Colonic mucosa (tissue), 4 donors: ENCODE results near the gene ULBP2. TPM values are rescaled to one million over a fixed set of nuclear protein-coding genes. Genes with fewer than 3 reads are reported as not detected.

Experiments used
- DNase-seq: peaks from one replicate; pipeline ENCODE4 v3.0.0-alpha.2; 2020
- H3K27ac ChIP-seq: fragments of 200-600 bp; one replicate; pipeline ENCODE4 v1.8.0; 2021
- H3K27me3 ChIP-seq: fragments of 200-600 bp; one replicate; pipeline ENCODE4 v1.8.0; 2021
- H3K36me3 ChIP-seq: fragments of 200-600 bp; one replicate; pipeline ENCODE4 v1.8.0; 2021
- H3K4me1 ChIP-seq: fragments of 200-600 bp; one replicate; pipeline ENCODE4 v1.8.0; 2021; ENCODE audit warnings: mild to moderate bottlenecking
- H3K4me3 ChIP-seq: fragments of 200-600 bp; one replicate; pipeline ENCODE4 v1.8.0; 2021
- H3K9ac ChIP-seq, 2 donors: one replicate each; pipeline ENCODE4 v1.7.0; 2013; ENCODE audit warnings: control low read depth in 2 of 2, low read depth in 2 of 2, low read length in 2 of 2
- H3K9me3 ChIP-seq: fragments of 200-600 bp; one replicate; pipeline ENCODE4 v1.8.0; 2021
- intact Hi-C: fragments of 100-400 bp; cut with DNase I; formaldehyde crosslinking; loops from one replicate; pipeline ENCODE4 v1.14.1; 2022
- total RNA-seq, 2 donors: library from RNA; stranded (reverse); fragmentation: NEBNext Ultra II Directional in 1 of 2; extraction: Animal tissue kit (Norgen Biotek cat#: 25700) in 1 of 2; gene quantifications; one replicate each; pipeline ENCODE4 v1.2.1, GENCODE V29; 2021
- TF ChIP-seq, protein P1 (sequence below): fragments of 200-600 bp; IDR thresholded peaks from one replicate; pipeline ENCODE4 v1.8.0; 2022; ENCODE audit warnings: antibody characterized with exemption, mild to moderate bottlenecking
- donor health status: healthy.
- donor health status: DM: no; HTN: no; CAD: no.
- donor health status: DM: no; HTN: no; CAD: no.

Gene ULBP2
- total RNA-seq, 2 donors from 2014 or later: 0.19 to 0.47 TPM

DNA sequence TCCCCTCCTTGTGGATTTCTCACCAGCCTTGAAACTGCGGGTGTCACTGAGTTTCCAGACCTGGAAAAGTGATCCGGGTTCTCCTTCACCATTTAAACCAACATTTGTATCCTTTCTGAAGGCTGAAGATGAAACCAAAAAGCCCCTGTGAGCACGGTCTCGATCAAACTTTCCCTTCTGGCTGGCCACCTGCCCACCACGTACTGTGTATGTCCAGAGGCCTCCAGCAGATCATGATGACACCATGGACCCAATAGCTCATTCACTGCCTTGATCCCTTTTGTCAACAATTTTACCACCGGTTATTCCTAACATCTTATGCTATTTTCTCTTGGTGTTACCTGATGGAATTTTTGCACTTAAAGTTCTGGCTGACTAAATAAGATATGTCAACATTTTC lies 37.5 kb downstream of the ULBP2 start:
- Histone ChIP-seq H3K36me3 (no peaks in the 10 kb centered on the region), H3K4me3 (no peak overlapping the region), H3K9ac (no peak overlapping the region), H3K27ac (no peak overlapping the region), H3K9me3 (no peaks in the 10 kb centered on the region), H3K27me3 (peaks cover 17% of the 10 kb centered on the region), H3K4me1 (no peaks in the 10 kb centered on the region)
- TF ChIP-seq, protein P1, sequence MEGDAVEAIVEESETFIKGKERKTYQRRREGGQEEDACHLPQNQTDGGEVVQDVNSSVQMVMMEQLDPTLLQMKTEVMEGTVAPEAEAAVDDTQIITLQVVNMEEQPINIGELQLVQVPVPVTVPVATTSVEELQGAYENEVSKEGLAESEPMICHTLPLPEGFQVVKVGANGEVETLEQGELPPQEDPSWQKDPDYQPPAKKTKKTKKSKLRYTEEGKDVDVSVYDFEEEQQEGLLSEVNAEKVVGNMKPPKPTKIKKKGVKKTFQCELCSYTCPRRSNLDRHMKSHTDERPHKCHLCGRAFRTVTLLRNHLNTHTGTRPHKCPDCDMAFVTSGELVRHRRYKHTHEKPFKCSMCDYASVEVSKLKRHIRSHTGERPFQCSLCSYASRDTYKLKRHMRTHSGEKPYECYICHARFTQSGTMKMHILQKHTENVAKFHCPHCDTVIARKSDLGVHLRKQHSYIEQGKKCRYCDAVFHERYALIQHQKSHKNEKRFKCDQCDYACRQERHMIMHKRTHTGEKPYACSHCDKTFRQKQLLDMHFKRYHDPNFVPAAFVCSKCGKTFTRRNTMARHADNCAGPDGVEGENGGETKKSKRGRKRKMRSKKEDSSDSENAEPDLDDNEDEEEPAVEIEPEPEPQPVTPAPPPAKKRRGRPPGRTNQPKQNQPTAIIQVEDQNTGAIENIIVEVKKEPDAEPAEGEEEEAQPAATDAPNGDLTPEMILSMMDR: no peak
- no peak for DNase-seq
- intact Hi-C loops: no loop called here

DNA sequence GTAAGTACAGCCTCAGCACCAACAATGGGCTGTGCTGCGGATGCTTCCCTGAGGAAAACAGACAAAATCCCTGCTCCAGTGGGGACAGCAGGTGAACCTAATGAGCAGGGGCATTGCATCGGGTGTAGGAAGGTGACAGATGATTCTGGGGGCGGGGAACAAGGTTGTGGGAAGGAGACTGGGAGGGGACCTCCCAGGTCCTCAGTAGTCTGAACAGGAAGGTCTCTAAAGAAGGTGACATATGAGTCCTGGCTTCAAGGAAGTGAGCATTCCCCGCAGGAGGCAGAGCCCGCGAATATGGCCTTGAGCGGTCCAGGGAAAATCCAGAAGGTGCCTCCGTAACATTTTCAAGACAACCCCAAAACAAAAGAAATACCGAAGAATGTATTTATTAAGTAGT lies 41.3 kb downstream of the ULBP2 start:
- TF ChIP-seq, protein P1: no peak
- Histone ChIP-seq H3K27ac (no peak overlapping the region), H3K36me3 (no peaks in the 10 kb centered on the region), H3K27me3 (peaks cover 54% of the 10 kb centered on the region), H3K9me3 (no peaks in the 10 kb centered on the region), H3K9ac (no peak overlapping the region), H3K4me1 (no peaks in the 10 kb centered on the region), H3K4me3 (no peak overlapping the region)
- no peak for DNase-seq
- intact Hi-C loops: no loop called here

DNA sequence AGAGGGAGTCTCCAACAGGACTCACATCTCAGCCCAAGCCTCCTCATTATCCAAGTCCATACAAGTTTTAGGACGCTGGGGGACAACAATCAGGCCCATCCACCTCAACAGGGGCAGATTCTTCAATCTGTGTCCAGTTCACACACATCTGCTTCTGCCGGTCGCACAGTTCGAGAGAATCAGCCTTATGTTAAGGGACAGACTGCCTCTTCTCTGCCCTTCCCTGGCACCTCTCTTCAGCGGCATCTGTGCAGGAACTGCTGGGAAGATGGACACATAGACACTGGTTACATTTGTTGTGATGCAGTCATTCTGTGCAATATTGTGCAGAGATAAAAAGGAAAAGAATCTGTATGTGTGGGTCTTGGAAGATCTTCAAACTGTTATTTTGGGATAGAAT lies 43.0 kb downstream of the ULBP2 start:
- no peak overlapping the region for H3K9ac ChIP-seq
- no peak for DNase-seq
- intact Hi-C loops: no loop called here
- TF ChIP-seq, protein P1: no peak
- no peaks in the 10 kb centered on the region for H3K4me1 ChIP-seq
- no peak overlapping the region for H3K4me3 ChIP-seq
- no peak overlapping the region for H3K27ac ChIP-seq
- H3K27me3 ChIP-seq: peaks cover 71% of the 10 kb centered on the region
- H3K9me3 ChIP-seq: no peaks in the 10 kb centered on the region
- no peaks in the 10 kb centered on the region for H3K36me3 ChIP-seq

DNA sequence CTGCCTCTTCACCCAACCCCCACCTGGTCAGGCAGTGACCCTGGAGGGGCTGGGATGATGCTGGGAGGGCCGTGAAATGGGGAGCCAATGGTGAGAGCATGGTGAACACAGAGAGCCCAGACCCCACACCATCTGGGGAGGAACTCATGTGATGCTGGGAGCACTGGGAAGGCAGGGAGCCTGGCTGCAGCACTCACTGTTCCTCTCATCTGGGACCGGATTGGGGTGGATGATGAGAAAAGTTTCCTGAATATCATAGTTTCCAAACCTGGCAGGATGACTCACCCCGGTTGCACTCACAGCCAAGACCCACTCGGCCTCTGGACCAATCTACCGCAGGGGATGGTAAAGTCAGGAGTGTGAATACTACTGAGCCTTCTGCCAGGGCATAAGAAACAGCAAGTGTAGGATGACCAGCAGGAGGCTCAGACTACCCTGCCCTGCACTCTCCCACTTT lies 43.7 kb downstream of the ULBP2 start:
- no peak for DNase-seq
- H3K27me3 ChIP-seq: peaks cover 78% of the 10 kb centered on the region
- intact Hi-C loops: no loop called here
- no peak overlapping the region for H3K27ac ChIP-seq
- no peak overlapping the region for H3K4me3 ChIP-seq
- no peak overlapping the region for H3K9ac ChIP-seq
- H3K4me1 ChIP-seq: no peaks in the 10 kb centered on the region
- TF ChIP-seq, protein P1: no peak
- no peaks in the 10 kb centered on the region for H3K36me3 ChIP-seq
- H3K9me3 ChIP-seq: no peaks in the 10 kb centered on the region

DNA sequence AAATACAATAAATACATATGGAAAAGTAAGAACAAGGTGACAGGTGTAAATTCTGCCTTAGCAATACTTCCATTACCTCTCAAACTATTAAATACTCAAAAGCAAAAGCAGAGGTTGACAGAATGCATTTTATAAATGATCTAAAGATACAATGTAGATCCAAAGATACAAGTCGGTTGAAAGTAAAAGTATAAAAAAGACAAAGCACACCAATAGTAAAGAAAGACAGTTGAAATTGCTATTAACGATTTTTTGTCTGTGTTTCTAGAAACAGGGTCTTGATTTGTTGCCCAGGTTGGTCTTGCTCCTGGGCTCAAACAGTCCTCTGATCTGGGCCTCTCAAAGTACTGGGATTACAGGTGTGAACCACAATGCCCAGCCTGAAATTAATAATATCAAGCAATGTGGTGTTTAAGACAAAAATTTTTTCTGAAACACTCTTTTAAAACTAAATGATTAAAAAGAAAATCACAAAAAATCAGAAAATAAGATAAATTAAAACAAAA lies 45.8 kb downstream of the ULBP2 start:
- H3K4me1 ChIP-seq: peaks cover 4% of the 10 kb centered on the region
- no peaks in the 10 kb centered on the region for H3K9me3 ChIP-seq
- H3K27ac ChIP-seq: no peak overlapping the region
- no peak overlapping the region for H3K9ac ChIP-seq
- H3K4me3 ChIP-seq: no peak overlapping the region
- H3K36me3 ChIP-seq: no peaks in the 10 kb centered on the region
- TF ChIP-seq, protein P1: no peak
- DNase-seq: no peak
- intact Hi-C loops: no loop called here
- H3K27me3 ChIP-seq: peaks cover 90% of the 10 kb centered on the region
